Effector memory CD8-positive, alpha-beta T cell (primary cell): ENCODE results near the gene WNT3.
A peak's percentile ranks its signal among the peaks of the same experiment; 100 is the strongest.
"Not testable (repeated sequence)": the region's sequence is repeated elsewhere in the genome, so short reads cannot be mapped to it uniquely, and the experiment has no call there.

Source experiments
- ATAC-seq: fragments of 150-1000 bp; cut with Tn5 transposase; replicated peaks from 2 replicates; pipeline ENCODE4 v1.10.0; 2021; ENCODE audit warnings: mild to moderate bottlenecking, moderate library complexity
- DNase-seq, 3 experiments: peaks; one replicate each; pipeline ENCODE4 v3.0.0; 2021
- H3K27ac Mint-ChIP-seq, 2 donors: one replicate each; pipeline ENCODE4 v1.8.0; 2022; ENCODE audit warnings: mild to moderate bottlenecking in 2 of 2, mixed read lengths in 2 of 2, moderate library complexity in 2 of 2
- H3K27me3 Mint-ChIP-seq, 2 donors: one replicate each; pipeline ENCODE4 v1.8.0; 2022; ENCODE audit warnings: mixed read lengths in 2 of 2
- H3K36me3 Mint-ChIP-seq: one replicate; pipeline ENCODE4 v1.8.0; 2022; ENCODE audit warnings: mild to moderate bottlenecking, moderate library complexity, mixed read lengths; ENCODE audit not compliant: insufficient read depth
- H3K4me1 Mint-ChIP-seq, 2 donors: one replicate each; pipeline ENCODE4 v1.8.0; 2022; ENCODE audit warnings: low read depth in 2 of 2, mixed read lengths in 2 of 2
- H3K4me3 Mint-ChIP-seq, 2 donors: one replicate each; pipeline ENCODE4 v1.8.0; 2022; ENCODE audit warnings: mild to moderate bottlenecking in 2 of 2, mixed read lengths in 2 of 2, moderate library complexity in 2 of 2
- H3K9me3 Mint-ChIP-seq, 2 donors: one replicate each; pipeline ENCODE4 v1.8.0; 2022; ENCODE audit warnings: mixed read lengths in 2 of 2

Gene WNT3

GRCh38 chr17:46757588-46757987 is 60.9 kb downstream of the WNT3 start:
- ATAC-seq, H3K4me3 Mint-ChIP-seq, H3K27me3 Mint-ChIP-seq, H3K9me3 Mint-ChIP-seq, H3K4me1 Mint-ChIP-seq, H3K27ac Mint-ChIP-seq, DNase-seq: not testable (repeated sequence)
- H3K36me3 Mint-ChIP-seq: peaks cover 49% of the 10 kb centered on the region

DNA sequence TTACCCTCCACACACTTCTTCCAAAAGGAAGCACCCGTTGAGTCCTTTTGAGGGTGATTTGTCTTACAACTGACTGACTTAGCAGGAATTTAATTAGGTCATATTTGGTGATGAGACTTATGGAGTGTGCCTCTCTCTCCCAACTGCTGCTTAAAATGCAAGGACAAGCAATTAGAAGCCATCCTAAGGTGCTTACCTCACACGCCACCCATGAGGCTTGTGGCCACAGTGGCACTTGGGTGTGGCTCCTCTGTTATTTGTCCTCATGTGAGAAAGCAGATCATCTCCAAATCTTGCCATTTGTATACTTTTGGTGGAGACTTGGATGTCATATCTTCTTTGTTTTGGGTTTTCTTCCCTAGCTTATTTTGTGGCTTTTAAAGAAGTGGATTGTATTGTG is 61.6 kb downstream of the WNT3 start:
- no peaks in the 10 kb centered on the region for H3K4me1 Mint-ChIP-seq
- DNase-seq: no peak
- no peaks in the 10 kb centered on the region for H3K9me3 Mint-ChIP-seq
- peaks cover 53% of the 10 kb centered on the region for H3K36me3 Mint-ChIP-seq
- H3K27ac Mint-ChIP-seq: no peak overlapping the region
- H3K4me3 Mint-ChIP-seq: no peak overlapping the region
- no peak for ATAC-seq
- H3K27me3 Mint-ChIP-seq: no peaks in the 10 kb centered on the region

GRCh38 chr17:46756081-46756735 is 62.3 kb downstream of the WNT3 start:
- no peak for DNase-seq
- no peak for ATAC-seq
- peaks cover 57% of the 10 kb centered on the region for H3K36me3 Mint-ChIP-seq

DNA sequence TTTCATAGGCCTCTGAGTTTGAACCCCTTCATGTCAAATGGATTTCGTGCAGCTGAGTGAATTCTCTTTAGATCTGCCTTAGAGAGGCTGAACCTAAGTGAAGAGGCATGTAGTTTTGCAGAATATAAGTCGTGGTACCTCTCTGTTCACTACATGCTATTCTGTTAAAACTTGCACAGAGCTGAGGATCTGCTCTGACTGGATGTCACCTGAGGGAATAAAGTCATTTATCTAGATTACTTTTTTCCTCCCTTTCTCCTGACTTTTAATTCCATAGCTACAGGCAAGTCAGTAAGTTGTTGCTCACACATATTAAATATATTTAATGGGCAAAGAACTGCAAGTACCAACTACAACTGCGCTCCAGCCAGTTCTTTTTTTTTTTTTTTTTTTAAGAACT is 64.7 kb downstream of the WNT3 start:
- Mint-ChIP-seq H3K27me3 (no peaks in the 10 kb centered on the region), H3K36me3 (peaks cover 71% of the 10 kb centered on the region), H3K4me3 (no peak overlapping the region), H3K4me1 (no peaks in the 10 kb centered on the region), H3K27ac (no peak overlapping the region), H3K9me3 (no peaks in the 10 kb centered on the region)
- no peak for DNase-seq
- no peak for ATAC-seq

More at GRCh38 chr17:46756081-46756735, 62.3 kb downstream of the WNT3 start:
- Mint-ChIP-seq H3K27ac (no peak overlapping the region), H3K4me3 (no peak overlapping the region), H3K4me1 (no peaks in the 10 kb centered on the region), H3K9me3 (no peaks in the 10 kb centered on the region), H3K27me3 (no peaks in the 10 kb centered on the region)

- Mint-ChIP-seq H3K27ac (no peak overlapping the region), H3K4me3 (no peak overlapping the region), H3K4me1 (no peaks in the 10 kb centered on the region), H3K36me3 (peaks cover 61% of the 10 kb centered on the region), H3K9me3 (no peaks in the 10 kb centered on the region), H3K27me3 (no peaks in the 10 kb centered on the region)
- DNase-seq (no peak), ATAC-seq (no peak)
These were observed 67.1 kb downstream of the WNT3 start for GRCh38 chr17:46751425-46751824.

- no peaks in the 10 kb centered on the region for H3K9me3 Mint-ChIP-seq
- ATAC-seq (no peak), DNase-seq (no peak)
- H3K36me3 Mint-ChIP-seq: peaks cover 14% of the 10 kb centered on the region
- peaks cover 2 to 4% of the 10 kb centered on the region in 2 donors for H3K4me1 Mint-ChIP-seq
- H3K27me3 Mint-ChIP-seq: no peaks in the 10 kb centered on the region
- H3K27ac Mint-ChIP-seq: no peak overlapping the region
- no peak overlapping the region for H3K4me3 Mint-ChIP-seq
These were observed 73.1 kb downstream of the WNT3 start for GRCh38 chr17:46745376-46745775.

DNA sequence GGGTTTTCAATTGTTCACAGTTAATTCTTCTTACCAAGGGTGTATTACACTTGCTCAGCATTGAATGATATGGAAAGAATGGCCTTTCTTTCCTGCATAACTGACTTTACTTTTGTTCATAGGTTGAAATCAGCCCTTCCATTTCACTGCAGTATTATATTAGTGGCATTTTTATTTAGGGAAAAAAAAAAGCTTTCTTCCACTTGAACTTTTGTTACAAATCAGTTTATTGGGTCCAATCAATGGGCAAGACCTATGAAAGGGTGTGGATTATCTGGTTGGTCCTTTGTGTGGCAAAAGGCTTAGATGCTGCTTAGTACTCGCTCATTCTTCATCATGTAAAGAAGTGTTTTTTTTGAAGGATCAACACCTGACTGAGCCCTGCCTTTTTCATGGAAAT is 74.1 kb downstream of the WNT3 start:
- no peak overlapping the region for H3K4me3 Mint-ChIP-seq
- peak overlapping the region in 1 of 2 donors; percentile 80 for H3K27ac Mint-ChIP-seq
- H3K27me3 Mint-ChIP-seq: no peaks in the 10 kb centered on the region

GRCh38 chr17:46742565-46743270 is 75.8 kb downstream of the WNT3 start:
- Mint-ChIP-seq H3K27me3 (no peaks in the 10 kb centered on the region), H3K4me1 (peaks cover 4% of the 10 kb centered on the region in 2 donors), H3K27ac (no peak overlapping the region), H3K36me3 (peaks cover 11% of the 10 kb centered on the region), H3K9me3 (no peaks in the 10 kb centered on the region), H3K4me3 (no peak overlapping the region)
- ATAC-seq (no peak), DNase-seq (no peak)

More for the DNA sequence above, 74.1 kb downstream of the WNT3 start:
- Mint-ChIP-seq H3K36me3 (peaks cover 9% of the 10 kb centered on the region), H3K4me1 (peaks cover 4% of the 10 kb centered on the region in 2 donors), H3K9me3 (no peaks in the 10 kb centered on the region)
- ATAC-seq: no peak
- no peak for DNase-seq

GRCh38 chr17:46741122-46741730 is 77.3 kb downstream of the WNT3 start:
- peaks cover 11% of the 10 kb centered on the region for H3K36me3 Mint-ChIP-seq
- H3K27ac Mint-ChIP-seq: peak overlapping the region in 1 of 2 donors; percentile 78
- no peaks in the 10 kb centered on the region for H3K27me3 Mint-ChIP-seq
- no peaks in the 10 kb centered on the region for H3K9me3 Mint-ChIP-seq
- H3K4me1 Mint-ChIP-seq: peaks cover 4% of the 10 kb centered on the region in 2 donors
- ATAC-seq (no peak), DNase-seq (no peak)
- no peak overlapping the region for H3K4me3 Mint-ChIP-seq

DNA sequence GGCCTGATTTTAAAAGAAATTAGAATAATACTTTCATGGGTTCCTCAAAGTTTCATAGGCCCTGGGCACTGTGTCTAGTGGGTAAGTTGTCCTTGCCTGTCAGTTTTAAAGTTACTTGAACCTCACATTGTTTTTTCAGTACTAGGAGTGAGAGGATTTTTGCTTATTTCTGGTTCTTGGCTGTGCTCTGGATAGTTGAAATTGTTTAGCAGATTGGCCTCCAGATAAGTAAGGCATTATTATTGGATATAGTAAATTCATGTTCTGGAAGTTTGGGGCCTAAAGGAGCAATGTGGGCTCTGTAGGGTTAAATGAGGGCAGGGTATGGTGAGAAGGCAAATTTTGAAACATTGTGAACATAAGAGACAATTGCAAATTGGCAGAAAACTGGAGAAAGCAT is 78.5 kb downstream of the WNT3 start:
- peak overlapping the region in 1 of 2 donors; percentile 19 for H3K27ac Mint-ChIP-seq
- H3K9me3 Mint-ChIP-seq: no peaks in the 10 kb centered on the region
- peaks cover 4% of the 10 kb centered on the region in 2 donors for H3K4me1 Mint-ChIP-seq
- H3K27me3 Mint-ChIP-seq: no peaks in the 10 kb centered on the region
- no peak for ATAC-seq
- no peak for DNase-seq
- H3K4me3 Mint-ChIP-seq: no peak overlapping the region
- peaks cover 11% of the 10 kb centered on the region for H3K36me3 Mint-ChIP-seq

DNA sequence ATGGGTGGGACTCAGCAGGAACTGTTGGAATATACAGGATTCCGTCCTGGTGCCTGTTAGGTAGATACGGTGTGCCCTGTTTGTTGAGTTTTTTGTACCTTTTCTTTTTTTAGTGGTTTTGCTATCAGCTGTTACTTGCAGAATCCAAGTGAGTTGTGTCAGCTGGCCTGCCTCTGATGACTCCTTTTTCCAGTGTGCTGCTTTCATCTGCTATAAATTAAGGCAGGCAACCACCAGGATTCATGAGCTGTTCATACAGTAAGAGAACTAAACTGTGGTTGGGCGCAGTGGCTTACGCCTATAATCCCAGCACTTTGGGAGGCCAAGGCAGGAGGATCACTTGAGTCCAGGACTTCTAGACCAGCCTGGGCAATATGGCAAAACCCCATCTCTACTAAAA is 79.9 kb downstream of the WNT3 start:
- Mint-ChIP-seq H3K36me3 (peaks cover 11% of the 10 kb centered on the region), H3K4me1 (peaks cover 4% of the 10 kb centered on the region in 2 donors), H3K4me3 (no peak overlapping the region), H3K27ac (no peak overlapping the region), H3K9me3 (no peaks in the 10 kb centered on the region), H3K27me3 (no peaks in the 10 kb centered on the region)
- ATAC-seq (no peak), DNase-seq (no peak)

DNA sequence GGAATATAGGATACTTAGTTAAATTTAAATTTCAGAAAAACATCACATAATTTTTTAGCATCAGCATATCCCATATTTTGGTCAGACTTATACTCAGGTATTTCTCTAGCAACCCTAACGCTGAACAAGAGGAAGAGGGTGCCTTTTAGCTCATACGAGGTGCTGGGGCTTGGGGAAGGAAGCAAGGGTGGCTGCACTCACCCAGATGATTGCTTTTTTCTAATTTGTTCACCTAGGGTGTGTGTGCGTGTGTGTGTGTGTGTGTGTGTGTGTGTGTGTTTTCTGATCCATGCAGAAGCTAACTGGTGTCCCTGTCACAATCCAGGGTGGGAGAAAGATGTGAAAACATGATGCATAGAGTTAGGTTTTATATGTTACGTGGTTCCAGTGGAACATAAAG is 81.2 kb downstream of the WNT3 start:
- H3K36me3 Mint-ChIP-seq: peaks cover 11% of the 10 kb centered on the region
- H3K27ac Mint-ChIP-seq: no peak overlapping the region
- H3K9me3 Mint-ChIP-seq: no peaks in the 10 kb centered on the region
- ATAC-seq (no peak), DNase-seq (no peak)
- peaks cover 2 to 4% of the 10 kb centered on the region in 2 donors for H3K4me1 Mint-ChIP-seq
- H3K4me3 Mint-ChIP-seq: no peak overlapping the region
- no peaks in the 10 kb centered on the region for H3K27me3 Mint-ChIP-seq

GRCh38 chr17:46736100-46736499 is 82.4 kb downstream of the WNT3 start:
- ATAC-seq (no peak), DNase-seq (no peak)
- no peak overlapping the region for H3K4me3 Mint-ChIP-seq
- H3K9me3 Mint-ChIP-seq: no peaks in the 10 kb centered on the region
- no peaks in the 10 kb centered on the region for H3K27me3 Mint-ChIP-seq
- peaks cover 0 to 2% of the 10 kb centered on the region in 2 donors for H3K4me1 Mint-ChIP-seq
- H3K36me3 Mint-ChIP-seq: peaks cover 11% of the 10 kb centered on the region
- H3K27ac Mint-ChIP-seq: no peak overlapping the region
